ES-I3 (cell line): ENCODE measurements around the gene RUNX1.
"Not testable (repeated sequence)": the region's sequence is repeated elsewhere in the genome, so short reads cannot be mapped to it uniquely, and the experiment has no call there.

ENCODE experiments used
- H3K36me3 ChIP-seq: 2 replicates; pipeline ENCODE4 v1.6.1; 2013; ENCODE audit warnings: mild to moderate bottlenecking, low read length, control low read depth, moderate library complexity; ENCODE audit not compliant: insufficient read depth
- H3K4me1 ChIP-seq: 2 replicates; pipeline ENCODE4 v1.6.1; 2013; ENCODE audit warnings: mild to moderate bottlenecking, control low read depth, low read length; ENCODE audit not compliant: insufficient read depth
- H3K9ac ChIP-seq: 2 replicates; pipeline ENCODE4 v1.6.1; 2013; ENCODE audit warnings: low read depth, mild to moderate bottlenecking, low read length, moderate library complexity
- H3K9me3 ChIP-seq: 2 replicates; pipeline ENCODE4 v1.6.1; 2013; ENCODE audit warnings: mild to moderate bottlenecking, low read length, moderate library complexity; ENCODE audit not compliant: control insufficient read depth, insufficient read depth

Gene RUNX1

DNA sequence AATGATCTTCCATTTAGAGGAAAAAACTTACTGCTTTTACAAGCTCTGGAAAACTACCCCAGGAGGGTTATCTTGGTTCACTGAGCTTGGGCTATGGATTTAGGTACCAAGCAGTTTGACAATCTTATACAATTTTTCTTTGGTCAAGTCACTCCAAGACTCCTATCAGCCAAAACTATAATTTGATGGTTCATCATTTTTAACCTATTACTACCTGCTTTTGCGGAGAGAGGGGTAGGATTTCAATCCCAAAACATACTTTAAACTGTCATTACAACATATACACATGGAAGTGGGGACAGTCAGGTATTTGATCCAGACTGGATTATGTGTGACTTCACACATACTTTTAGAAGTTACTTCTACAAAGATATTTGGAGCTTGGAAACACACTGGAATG, 71.8 kb downstream of the RUNX1 start:
- H3K36me3 ChIP-seq: no peaks in the 10 kb centered on the region
- H3K4me1 ChIP-seq: no peaks in the 10 kb centered on the region
- no peak overlapping the region for H3K9ac ChIP-seq
- no peaks in the 10 kb centered on the region for H3K9me3 ChIP-seq

GRCh38 chr21:34974162-34974981, 74.7 kb downstream of the RUNX1 start:
- no peaks in the 10 kb centered on the region for H3K36me3 ChIP-seq
- no peak overlapping the region for H3K9ac ChIP-seq
- H3K9me3 ChIP-seq: no peaks in the 10 kb centered on the region
- H3K4me1 ChIP-seq: no peaks in the 10 kb centered on the region

- Histone ChIP-seq H3K9ac (no peak overlapping the region), H3K36me3 (no peaks in the 10 kb centered on the region), H3K4me1 (no peaks in the 10 kb centered on the region), H3K9me3 (no peaks in the 10 kb centered on the region)
Observed at GRCh38 chr21:34973685-34974084, 75.4 kb downstream of the RUNX1 start.

- H3K9ac ChIP-seq: no peak overlapping the region
- no peaks in the 10 kb centered on the region for H3K9me3 ChIP-seq
- no peaks in the 10 kb centered on the region for H3K36me3 ChIP-seq
- H3K4me1 ChIP-seq: no peaks in the 10 kb centered on the region; the same call in 1 of the 2 replicates
Observed at GRCh38 chr21:34971656-34972055, 77.4 kb downstream of the RUNX1 start.

DNA sequence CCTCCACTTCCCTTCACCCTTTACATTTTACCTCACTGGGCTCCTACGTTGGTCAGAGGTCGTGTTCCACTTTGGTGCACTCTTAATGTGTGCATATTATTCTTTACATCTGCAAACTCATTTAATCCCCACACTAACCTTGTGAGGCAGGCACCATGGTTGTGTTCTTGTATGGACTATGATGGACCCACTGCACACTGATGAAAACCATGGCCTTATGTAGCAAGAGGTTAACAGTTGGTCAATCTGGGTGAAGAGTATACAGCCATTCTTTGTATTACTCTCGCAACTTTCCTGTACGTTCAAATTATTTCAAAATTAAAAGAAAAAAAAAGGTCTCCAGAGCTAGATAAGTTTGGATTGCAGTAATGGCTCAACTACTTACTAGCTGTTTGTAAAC, 78.5 kb downstream of the RUNX1 start:
- Histone ChIP-seq H3K9me3 (no peaks in the 10 kb centered on the region), H3K4me1 (no peaks in the 10 kb centered on the region; the same call in 1 of the 2 replicates), H3K36me3 (no peaks in the 10 kb centered on the region), H3K9ac (no peak overlapping the region)

GRCh38 chr21:34970167-34970500, 79.0 kb downstream of the RUNX1 start:
- no peaks in the 10 kb centered on the region; the same call in 1 of the 2 replicates for H3K4me1 ChIP-seq

GRCh38 chr21:34969423-34970166, 79.5 kb downstream of the RUNX1 start:
- no peaks in the 10 kb centered on the region for H3K9me3 ChIP-seq
- no peak overlapping the region for H3K9ac ChIP-seq
- no peaks in the 10 kb centered on the region for H3K36me3 ChIP-seq
- H3K4me1 ChIP-seq: no peaks in the 10 kb centered on the region; the same call in 1 of the 2 replicates

More at GRCh38 chr21:34970167-34970500, 79.0 kb downstream of the RUNX1 start:
- Histone ChIP-seq H3K36me3 (no peaks in the 10 kb centered on the region), H3K9ac (no peak overlapping the region), H3K9me3 (no peaks in the 10 kb centered on the region)

- H3K9me3 ChIP-seq: no peaks in the 10 kb centered on the region
- no peaks in the 10 kb centered on the region for H3K36me3 ChIP-seq
- H3K9ac ChIP-seq: no peak overlapping the region
- no peaks in the 10 kb centered on the region; the same call in 1 of the 2 replicates for H3K4me1 ChIP-seq
Observed at GRCh38 chr21:34968414-34969333, 80.4 kb downstream of the RUNX1 start.

GRCh38 chr21:34967509-34968289, 81.4 kb downstream of the RUNX1 start:
- no peak overlapping the region for H3K9ac ChIP-seq
- H3K9me3 ChIP-seq: no peaks in the 10 kb centered on the region
- no peaks in the 10 kb centered on the region; the same call in 1 of the 2 replicates for H3K4me1 ChIP-seq
- no peaks in the 10 kb centered on the region for H3K36me3 ChIP-seq

- H3K9me3 ChIP-seq, H3K9ac ChIP-seq, H3K36me3 ChIP-seq, H3K4me1 ChIP-seq: not testable (repeated sequence)
Observed at GRCh38 chr21:34966881-34967280, 82.2 kb downstream of the RUNX1 start.

DNA sequence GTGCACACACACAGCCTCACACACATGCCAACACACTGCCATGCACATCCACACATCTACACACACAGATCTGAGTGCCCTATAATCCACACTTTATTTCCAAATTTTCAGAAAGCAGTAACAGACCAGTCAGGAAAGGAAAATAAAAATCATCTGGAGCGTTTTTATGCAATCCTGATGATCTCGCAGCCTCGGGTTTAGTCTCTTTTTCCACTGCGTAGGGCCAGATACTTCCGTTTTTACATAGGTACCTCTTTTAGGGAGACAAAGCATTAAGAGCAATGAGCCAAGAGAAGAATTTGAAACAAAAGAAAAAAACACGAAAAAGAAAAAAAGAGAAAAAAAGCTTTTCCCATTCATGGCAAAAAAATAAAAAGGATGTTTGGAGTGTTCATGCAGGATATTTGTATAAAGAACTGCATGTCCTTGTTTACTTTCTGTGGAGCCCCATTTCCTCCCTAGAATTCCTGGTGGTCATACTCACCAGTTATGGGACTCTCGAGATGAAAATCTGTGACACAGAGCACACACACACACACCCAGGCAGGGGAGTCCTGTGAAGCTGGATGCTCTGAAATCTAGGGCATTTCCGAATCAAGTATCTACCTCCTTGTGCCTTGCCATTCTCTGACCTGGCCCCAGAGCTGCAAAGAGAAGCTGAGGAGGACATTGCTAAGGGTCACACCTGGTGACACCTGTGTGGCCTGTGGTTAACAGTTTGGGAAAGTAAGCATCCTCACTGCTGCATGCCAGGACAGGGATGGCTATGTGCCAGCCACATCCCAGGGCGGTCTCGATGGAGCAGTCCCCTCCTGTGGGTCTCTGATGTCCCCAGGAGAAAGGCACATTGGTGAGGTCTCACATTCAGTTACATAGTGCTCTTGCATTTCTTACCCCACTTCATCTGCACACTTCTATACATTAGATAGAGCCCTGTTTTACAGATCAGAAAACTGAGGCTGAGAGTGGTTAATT, 83.6 kb downstream of the RUNX1 start:
- Histone ChIP-seq H3K4me1 (no peaks in the 10 kb centered on the region; the same call in 1 of the 2 replicates), H3K9me3 (no peaks in the 10 kb centered on the region), H3K36me3 (no peaks in the 10 kb centered on the region), H3K9ac (no peak overlapping the region)

DNA sequence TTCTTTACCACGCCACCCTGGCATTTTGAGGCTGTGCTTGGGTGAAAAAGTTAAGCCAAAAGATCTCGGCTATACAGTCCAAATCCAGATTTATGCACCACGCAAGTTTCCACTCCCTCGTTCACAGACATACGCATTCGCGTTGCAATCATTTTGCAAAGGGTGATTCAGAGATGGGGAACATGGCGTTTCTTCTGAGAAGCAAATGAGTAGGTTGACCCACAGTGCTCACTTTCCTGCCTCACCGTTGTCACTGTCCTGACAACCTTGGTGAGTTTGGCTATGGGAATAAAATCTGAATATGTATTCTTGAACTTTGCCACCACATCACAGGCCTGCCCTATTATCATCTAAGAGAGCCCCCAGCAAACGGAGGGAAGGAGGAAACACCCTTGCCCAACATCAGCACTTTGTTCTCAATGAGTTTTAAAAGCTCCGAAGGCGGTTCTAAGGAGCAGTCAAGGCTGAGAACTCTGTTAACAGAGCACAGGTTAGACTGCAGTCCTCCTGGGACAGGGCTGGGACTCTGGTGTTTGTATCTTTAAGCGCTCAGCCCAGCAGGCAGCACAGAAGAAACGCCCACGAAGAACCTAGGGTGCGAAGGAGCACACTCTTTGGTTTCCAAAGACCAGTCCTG, 86.4 kb downstream of the RUNX1 start:
- H3K4me1 ChIP-seq: no peaks in the 10 kb centered on the region; the same call in 1 of the 2 replicates
- H3K9me3 ChIP-seq: no peaks in the 10 kb centered on the region
- H3K36me3 ChIP-seq: no peaks in the 10 kb centered on the region
- no peak overlapping the region for H3K9ac ChIP-seq
